PC-3 (cell line): ENCODE measurements around the gene UNC45B. TPM values are rescaled to one million over a fixed set of nuclear protein-coding genes. Genes with fewer than 3 reads are reported as not detected.
A peak's percentile ranks its signal among the peaks of the same experiment; 100 is the strongest.
"Not testable (repeated sequence)": the region's sequence is repeated elsewhere in the genome, so short reads cannot be mapped to it uniquely, and the experiment has no call there.

Experiments used
- ATAC-seq: fragments of 200-7000 bp; cut with Tn5 transposase; 2 replicates; pipeline ENCODE4 v1.9.1; 2020; ENCODE audit warnings: mild to moderate bottlenecking, moderate library complexity
- BruUV-seq: library from RNA; stranded (reverse); fragments of 400-500 nt; replicated peaks from 2 replicates; lab custom pipeline; 2021; lab: Mats Ljungman, UMichigan
- CTCF ChIA-PET: fragments of 300-600 bp; sonication (Branson Sonifier 250); formaldehyde crosslinking; loops from one replicate; lab custom pipeline; 2022; ENCODE audit warnings: antibody characterized with exemption; lab: Charles Lee
- POLR2A ChIA-PET: fragments of 300-600 bp; sonication (Branson Sonifier 250); formaldehyde crosslinking; loops from one replicate; lab custom pipeline; 2022; ENCODE audit warnings: antibody characterized with exemption; ENCODE audit not compliant: unreplicated experiment; lab: Charles Lee
- DNase-seq: peaks from one replicate; pipeline ENCODE4 v3.0.0-alpha.2; 2015
- H2AFZ ChIP-seq: fragments of 300-600 bp; sonication (generic); 2 replicates; pipeline ENCODE4 v1.6.0; 2016; ENCODE audit warnings: antibody characterized with exemption, low read length
- H3F3A ChIP-seq: fragments of 300-600 bp; sonication (generic); one replicate; pipeline ENCODE4 v1.6.0; 2017; ENCODE audit warnings: antibody characterized with exemption, low read length, control low read depth, mild to moderate bottlenecking; ENCODE audit not compliant: unreplicated experiment
- H3K27ac ChIP-seq: fragments of 300-600 bp; sonication (generic); 2 replicates; pipeline ENCODE4 v1.5.1; 2016; ENCODE audit warnings: mild to moderate bottlenecking, low read length
- H3K27me3 ChIP-seq: fragments of 300-600 bp; sonication (generic); 2 replicates; pipeline ENCODE4 v1.6.1; 2016; ENCODE audit warnings: low read length, mixed read lengths
- H3K36me3 ChIP-seq: fragments of 300-600 bp; sonication (generic); 2 replicates; pipeline ENCODE4 v1.6.1; 2016; ENCODE audit warnings: low read depth, mixed run types, low read length, mixed read lengths
- H3K4me1 ChIP-seq: fragments of 300-600 bp; sonication (generic); 2 replicates; pipeline ENCODE4 v1.5.1; 2016; ENCODE audit warnings: low read length; ENCODE audit not compliant: insufficient read depth
- H3K4me2 ChIP-seq: fragments of 300-600 bp; sonication (generic); 2 replicates; pipeline ENCODE4 v1.6.0; 2016; ENCODE audit warnings: low read length
- H3K4me3 ChIP-seq: fragments of 300-600 bp; sonication (generic); 2 replicates; pipeline ENCODE4 v1.5.1; 2016; ENCODE audit warnings: mild to moderate bottlenecking, low read length, mixed read lengths
- H3K79me2 ChIP-seq: fragments of 300-600 bp; sonication (generic); 2 replicates; pipeline ENCODE4 v1.6.1; 2017; ENCODE audit warnings: low read length, mixed read lengths
- H3K9ac ChIP-seq: fragments of 300-600 bp; sonication (generic); 2 replicates; pipeline ENCODE4 v1.6.0; 2016; ENCODE audit warnings: mild to moderate bottlenecking, low read length
- H3K9me2 ChIP-seq: fragments of 300-600 bp; sonication (generic); replicated peaks from 2 replicates; pipeline ENCODE4 v1.6.1; 2016; ENCODE audit warnings: mixed run types, low read length, mixed read lengths
- H3K9me3 ChIP-seq: fragments of 300-600 bp; sonication (generic); 2 replicates; pipeline ENCODE4 v1.6.1; 2016; ENCODE audit warnings: low read length, mixed read lengths
- H4K20me1 ChIP-seq: fragments of 300-600 bp; sonication (generic); 2 replicates; pipeline ENCODE4 v1.6.1; 2016; ENCODE audit warnings: low read length, mixed read lengths
- EZH2 ChIP-seq: fragments of 300-600 bp; sonication (generic); IDR thresholded peaks from one replicate; pipeline ENCODE4 v1.6.1; 2017; ENCODE audit warnings: antibody characterized with exemption, mild to moderate bottlenecking, low read length; ENCODE audit not compliant: unreplicated experiment
- EZH2phosphoT487 ChIP-seq: fragments of 300-600 bp; sonication (generic); IDR thresholded peaks from 2 replicates; pipeline ENCODE4 v1.6.1; 2018; ENCODE audit warnings: mild to moderate bottlenecking, antibody characterized with exemption, low read length, borderline replicate concordance
- intact Hi-C: fragments of 100-400 bp; cut with micrococcal nuclease; formaldehyde crosslinking; loops from 2 replicates; pipeline ENCODE4 v1.9.0; 2023
- total RNA-seq: library from RNA; depleted of rRNA; stranded (reverse); fragments of >200 nt; gene quantifications from 2 replicates; pipeline ENCODE4 v1.2.3, GENCODE V29; 2014
- TF ChIP-seq, protein P1 (sequence below): fragments of 300-600 bp; sonication (generic); conservative IDR thresholded peaks from 2 replicates; pipeline ENCODE4 v1.5.1; 2017; ENCODE audit warnings: antibody characterized with exemption, low read depth, mild to moderate bottlenecking, low read length

UNC45B gene
- total RNA-seq, 1 experiment from 2014 or later, result not detected

DNA sequence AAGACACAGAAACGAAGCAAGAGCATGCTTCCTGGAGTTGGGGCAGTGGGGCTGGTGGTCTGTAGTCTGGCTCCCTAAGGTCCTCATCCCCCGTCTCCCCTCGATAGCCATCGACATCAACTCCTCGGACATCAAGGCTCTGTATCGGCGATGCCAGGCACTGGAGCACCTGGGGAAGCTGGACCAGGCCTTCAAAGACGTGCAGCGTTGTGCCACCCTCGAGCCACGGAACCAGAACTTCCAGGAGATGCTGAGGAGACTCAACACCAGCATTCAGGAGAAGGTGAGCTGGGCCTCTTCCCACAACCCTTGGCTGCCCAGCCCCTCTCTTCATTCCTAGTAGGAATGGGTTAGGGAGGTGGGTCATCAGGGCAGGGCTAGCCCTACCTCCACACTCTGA is 2.3 kb downstream of the UNC45B start:
- DNase-seq, result no peak
- H3K4me3 ChIP-seq, result no peak overlapping the region
- TF ChIP-seq, protein P1, sequence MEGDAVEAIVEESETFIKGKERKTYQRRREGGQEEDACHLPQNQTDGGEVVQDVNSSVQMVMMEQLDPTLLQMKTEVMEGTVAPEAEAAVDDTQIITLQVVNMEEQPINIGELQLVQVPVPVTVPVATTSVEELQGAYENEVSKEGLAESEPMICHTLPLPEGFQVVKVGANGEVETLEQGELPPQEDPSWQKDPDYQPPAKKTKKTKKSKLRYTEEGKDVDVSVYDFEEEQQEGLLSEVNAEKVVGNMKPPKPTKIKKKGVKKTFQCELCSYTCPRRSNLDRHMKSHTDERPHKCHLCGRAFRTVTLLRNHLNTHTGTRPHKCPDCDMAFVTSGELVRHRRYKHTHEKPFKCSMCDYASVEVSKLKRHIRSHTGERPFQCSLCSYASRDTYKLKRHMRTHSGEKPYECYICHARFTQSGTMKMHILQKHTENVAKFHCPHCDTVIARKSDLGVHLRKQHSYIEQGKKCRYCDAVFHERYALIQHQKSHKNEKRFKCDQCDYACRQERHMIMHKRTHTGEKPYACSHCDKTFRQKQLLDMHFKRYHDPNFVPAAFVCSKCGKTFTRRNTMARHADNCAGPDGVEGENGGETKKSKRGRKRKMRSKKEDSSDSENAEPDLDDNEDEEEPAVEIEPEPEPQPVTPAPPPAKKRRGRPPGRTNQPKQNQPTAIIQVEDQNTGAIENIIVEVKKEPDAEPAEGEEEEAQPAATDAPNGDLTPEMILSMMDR, result no peak
- TF ChIP-seq EZH2phosphoT487 (no peak), EZH2 (no peak)
- no peaks in the 10 kb centered on the region for H3F3A ChIP-seq
- H3K9ac ChIP-seq, result no peak overlapping the region
- no peak overlapping the region for H3K4me2 ChIP-seq
- H2AFZ ChIP-seq, result no peak overlapping the region
- no peaks in the 10 kb centered on the region for H4K20me1 ChIP-seq
- BruUV-seq, result no TSS peak
- H3K27ac ChIP-seq, result no peak overlapping the region
- H3K9me2 ChIP-seq, result no peaks in the 10 kb centered on the region
- no peaks in the 10 kb centered on the region for H3K79me2 ChIP-seq
- ATAC-seq, result no peak
- no peaks in the 10 kb centered on the region for H3K9me3 ChIP-seq
- intact Hi-C loops, result no loop called here
- no peaks in the 10 kb centered on the region for H3K27me3 ChIP-seq
- H3K4me1 ChIP-seq, result 0 out of 2 replicates have a peak, but pooled peaks cover 4% of the 10 kb centered on the region
- POLR2A ChIA-PET, result no interaction called here
- CTCF ChIA-PET, result no interaction called here
- no peaks in the 10 kb centered on the region for H3K36me3 ChIP-seq

DNA sequence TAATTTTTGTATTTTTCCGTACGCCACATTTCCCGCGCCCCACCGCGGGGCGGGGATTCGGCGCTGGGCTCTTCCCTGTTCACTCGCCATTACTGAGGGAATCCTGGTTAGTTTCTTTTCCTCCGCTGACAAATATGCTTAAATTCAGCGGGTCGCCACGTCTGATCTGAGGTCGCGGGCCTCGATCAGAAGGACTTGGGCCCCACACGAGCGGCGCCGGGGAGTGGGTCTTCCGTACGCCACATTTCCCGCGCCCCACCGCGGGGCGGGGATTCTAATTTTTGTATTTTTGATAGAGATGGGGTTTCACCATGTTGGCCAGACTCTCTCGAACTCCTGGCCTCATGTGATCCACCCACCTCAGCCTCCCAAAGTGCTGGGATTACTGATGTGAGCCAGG is 3.5 kb downstream of the UNC45B start:
- H4K20me1 ChIP-seq, H3K9ac ChIP-seq, H3K4me2 ChIP-seq, H3K27me3 ChIP-seq, H3K9me2 ChIP-seq, H2AFZ ChIP-seq, H3K36me3 ChIP-seq, ATAC-seq, intact Hi-C loops, BruUV-seq, H3K79me2 ChIP-seq, H3K27ac ChIP-seq, DNase-seq, POLR2A ChIA-PET, H3F3A ChIP-seq, H3K9me3 ChIP-seq, CTCF ChIA-PET, H3K4me3 ChIP-seq, H3K4me1 ChIP-seq: not testable (repeated sequence)

DNA sequence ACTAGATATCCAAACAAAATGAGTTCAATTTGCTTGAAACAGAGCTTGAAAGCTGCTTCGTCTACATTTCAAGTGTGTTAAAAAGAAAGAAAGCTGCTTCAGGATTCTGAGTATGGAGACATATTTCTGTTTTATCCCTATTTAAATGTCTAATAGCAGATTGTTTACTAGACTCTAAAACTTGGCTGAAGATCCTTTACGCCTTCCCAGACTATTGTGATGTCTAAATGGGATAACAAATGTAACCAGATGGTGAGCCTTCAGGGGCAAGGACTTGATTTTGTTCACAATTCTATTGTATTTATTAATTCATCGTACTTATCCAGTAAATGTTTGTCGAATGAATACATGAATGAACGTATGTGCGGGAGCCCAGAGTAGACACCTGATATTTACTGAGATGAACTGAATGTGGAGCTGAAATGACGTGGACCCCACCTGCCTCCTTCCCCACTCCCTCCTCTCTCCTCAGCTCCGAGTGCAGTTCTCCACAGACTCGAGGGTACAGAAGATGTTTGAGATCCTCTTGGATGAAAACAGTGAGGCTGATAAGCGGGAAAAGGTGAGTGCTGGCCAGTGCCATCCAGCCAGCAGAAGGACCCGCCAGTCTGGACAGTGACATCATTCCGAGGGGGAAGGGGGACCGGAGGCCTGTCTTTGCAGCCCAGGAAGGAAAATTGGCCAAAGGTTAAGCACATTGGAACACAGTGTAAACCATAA is 5.0 kb downstream of the UNC45B start:
- Histone ChIP-seq H3K27ac (no peak overlapping the region), H3K9me2 (no peaks in the 10 kb centered on the region), H4K20me1 (no peaks in the 10 kb centered on the region), H3K4me2 (no peak overlapping the region), H3K36me3 (no peaks in the 10 kb centered on the region), H3K9ac (no peak overlapping the region), H3K27me3 (no peaks in the 10 kb centered on the region), H3K9me3 (no peaks in the 10 kb centered on the region), H3K4me3 (no peak overlapping the region), H3F3A (no peaks in the 10 kb centered on the region), H2AFZ (no peak overlapping the region), H3K4me1 (0 out of 2 replicates have a peak, but pooled peaks cover 4% of the 10 kb centered on the region), H3K79me2 (no peaks in the 10 kb centered on the region)
- BruUV-seq, result no TSS peak
- no peak for ATAC-seq
- CTCF ChIA-PET, result no interaction called here
- POLR2A ChIA-PET, result no interaction called here
- TF ChIP-seq EZH2 (no peak), EZH2phosphoT487 (no peak)
- TF ChIP-seq, protein P1, result no peak
- intact Hi-C loops, result no loop called here
- DNase-seq, result peak; percentile 6
